D721Med (cell line): ENCODE data around the gene CMKLR1.

ENCODE experiments used
- DNase-seq: peaks from one replicate; pipeline ENCODE4 v3.0.0; 2011; ENCODE audit warnings: low spot score; ENCODE audit not compliant: insufficient read length
- FAIRE-seq: peaks from 2 replicates; lab custom pipeline; 2011; peaks lifted over from hg19 to GRCh38; lab: Jason Lieb, UNC
- TF ChIP-seq, protein P1 (sequence below): IDR thresholded peaks from 2 replicates; pipeline ENCODE4 v1.5.1; 2012; ENCODE audit warnings: mild to moderate bottlenecking, control low read depth; ENCODE audit not compliant: insufficient read depth; ENCODE audit errors: missing control alignments

The CMKLR1 gene

DNA sequence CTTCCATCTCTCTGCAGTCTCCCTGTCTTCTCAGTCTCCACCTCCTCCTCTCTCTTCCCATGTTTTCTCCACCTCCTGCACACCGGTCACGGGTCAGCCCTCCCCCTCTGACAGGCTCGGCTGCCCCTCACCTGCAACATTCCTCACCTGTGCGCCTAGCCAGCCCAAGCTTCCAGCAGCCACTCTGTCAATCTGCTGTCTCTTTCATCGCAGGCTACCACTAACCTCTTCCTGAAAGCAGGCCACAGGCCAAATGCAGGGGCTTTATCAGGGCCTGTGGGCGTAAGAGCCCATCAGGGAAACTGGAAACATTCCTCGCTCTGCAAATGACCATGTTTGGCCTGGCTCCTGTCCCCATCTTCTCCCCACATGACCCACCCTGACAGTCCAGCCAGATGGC is 34.5 kb downstream of the CMKLR1 start:
- DNase-seq (no peak), FAIRE-seq (no peak)
- TF ChIP-seq, protein P1, sequence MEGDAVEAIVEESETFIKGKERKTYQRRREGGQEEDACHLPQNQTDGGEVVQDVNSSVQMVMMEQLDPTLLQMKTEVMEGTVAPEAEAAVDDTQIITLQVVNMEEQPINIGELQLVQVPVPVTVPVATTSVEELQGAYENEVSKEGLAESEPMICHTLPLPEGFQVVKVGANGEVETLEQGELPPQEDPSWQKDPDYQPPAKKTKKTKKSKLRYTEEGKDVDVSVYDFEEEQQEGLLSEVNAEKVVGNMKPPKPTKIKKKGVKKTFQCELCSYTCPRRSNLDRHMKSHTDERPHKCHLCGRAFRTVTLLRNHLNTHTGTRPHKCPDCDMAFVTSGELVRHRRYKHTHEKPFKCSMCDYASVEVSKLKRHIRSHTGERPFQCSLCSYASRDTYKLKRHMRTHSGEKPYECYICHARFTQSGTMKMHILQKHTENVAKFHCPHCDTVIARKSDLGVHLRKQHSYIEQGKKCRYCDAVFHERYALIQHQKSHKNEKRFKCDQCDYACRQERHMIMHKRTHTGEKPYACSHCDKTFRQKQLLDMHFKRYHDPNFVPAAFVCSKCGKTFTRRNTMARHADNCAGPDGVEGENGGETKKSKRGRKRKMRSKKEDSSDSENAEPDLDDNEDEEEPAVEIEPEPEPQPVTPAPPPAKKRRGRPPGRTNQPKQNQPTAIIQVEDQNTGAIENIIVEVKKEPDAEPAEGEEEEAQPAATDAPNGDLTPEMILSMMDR: no peak

DNA sequence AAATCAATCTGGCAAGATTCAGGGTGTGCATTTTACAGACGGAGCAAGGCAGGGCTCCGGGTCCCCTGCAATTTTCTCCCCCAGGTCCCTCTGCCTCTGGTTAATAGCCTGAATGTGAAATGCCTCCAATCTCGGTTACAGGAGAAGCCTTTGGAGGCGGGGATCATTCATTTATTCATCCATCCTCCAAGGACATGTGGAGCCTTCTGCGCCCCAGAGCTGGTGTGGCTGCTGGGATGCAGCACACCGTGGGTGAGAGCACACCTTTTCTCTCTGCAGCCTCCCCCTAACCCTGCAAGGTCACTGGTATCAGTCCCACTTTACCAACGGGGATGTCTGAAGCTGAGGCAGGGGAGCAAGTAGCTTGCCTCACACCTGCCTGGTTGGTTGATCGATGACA is 35.4 kb downstream of the CMKLR1 start:
- DNase-seq: no peak
- TF ChIP-seq, protein P1: no peak
- FAIRE-seq: no peak

DNA sequence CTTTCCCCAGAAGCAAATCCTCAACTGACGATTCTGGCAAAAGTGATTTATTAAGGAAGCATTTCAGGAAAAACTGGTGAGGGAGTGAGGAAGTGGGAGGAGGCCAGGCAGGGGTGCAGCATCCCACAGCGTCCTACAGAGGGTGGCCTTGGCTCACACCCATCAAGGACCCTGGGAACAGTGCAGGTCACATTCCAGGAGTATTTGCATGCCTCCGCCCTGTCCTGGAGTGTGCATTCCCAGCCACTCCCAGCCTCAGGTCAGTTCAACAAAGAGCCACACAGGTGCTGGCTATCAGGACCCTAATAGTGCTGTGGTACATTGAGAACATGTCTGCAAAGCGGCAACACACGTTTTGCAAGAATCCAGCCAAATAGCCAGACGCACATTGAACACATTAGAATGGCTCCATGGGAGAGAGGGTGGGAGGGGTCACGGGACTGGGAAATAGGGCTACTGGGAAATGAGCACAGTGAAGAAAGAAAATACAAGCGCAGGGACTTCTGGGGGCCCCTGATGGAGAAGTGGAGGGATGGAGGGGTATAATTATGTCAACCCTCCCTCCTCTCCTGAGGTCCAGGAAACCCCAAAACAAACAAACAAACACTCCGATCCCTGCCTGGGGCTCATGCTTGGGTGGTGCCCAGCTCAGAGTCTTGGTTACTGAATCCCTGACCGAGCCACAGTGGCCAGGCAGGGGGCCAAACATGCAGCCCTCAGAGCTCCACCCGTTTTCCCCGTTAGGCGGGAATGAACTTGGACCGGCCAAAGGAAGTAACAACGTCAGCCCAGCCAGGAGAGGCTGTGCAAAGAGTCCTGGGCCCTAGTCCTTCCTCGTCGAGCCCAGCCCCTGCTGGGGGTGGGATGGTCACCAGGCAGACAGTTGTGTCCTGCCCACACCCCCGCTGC is 36.5 kb downstream of the CMKLR1 start:
- DNase-seq (no peak), FAIRE-seq (no peak)
- TF ChIP-seq, protein P1: no peak

DNA sequence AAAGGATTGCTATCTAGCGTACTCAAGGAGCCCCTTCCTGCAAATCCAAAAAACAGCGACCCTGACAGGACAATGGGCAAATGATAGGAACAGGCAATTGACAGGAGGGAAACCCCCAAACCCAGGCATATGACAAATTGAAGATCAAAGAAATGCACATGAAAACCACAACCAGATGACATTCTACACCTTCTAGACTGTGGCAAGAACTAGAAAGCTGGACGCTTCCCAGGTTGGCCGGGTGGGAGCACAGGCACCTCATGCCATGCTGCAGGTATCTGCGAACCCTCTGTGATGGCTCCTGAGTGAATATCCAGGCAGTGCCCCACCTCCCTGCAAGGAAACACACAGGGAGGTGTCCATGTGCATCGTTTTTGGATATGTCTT is 37.1 kb downstream of the CMKLR1 start:
- DNase-seq: no peak
- no peak for FAIRE-seq
- TF ChIP-seq, protein P1: no peak

DNA sequence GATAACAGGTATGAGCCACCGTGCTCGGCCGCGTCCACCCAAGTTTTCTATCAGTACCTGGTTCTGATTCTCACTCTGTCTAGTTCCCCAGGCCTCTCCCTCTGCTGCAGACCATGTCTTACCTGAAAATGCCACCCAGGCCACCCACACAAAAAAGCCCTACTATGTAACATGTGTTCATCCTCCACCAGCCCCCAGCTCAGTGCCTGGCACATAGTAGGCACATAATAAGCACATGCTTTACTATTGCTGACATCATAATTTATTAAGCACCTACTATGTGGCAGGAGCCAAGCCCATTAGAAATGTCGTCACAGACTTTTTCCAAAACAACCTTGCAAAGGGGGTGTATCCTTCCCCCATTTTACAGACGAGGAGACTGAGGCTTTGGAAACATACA is 37.8 kb downstream of the CMKLR1 start:
- TF ChIP-seq, protein P1: no peak
- DNase-seq (no peak), FAIRE-seq (no peak)

DNA sequence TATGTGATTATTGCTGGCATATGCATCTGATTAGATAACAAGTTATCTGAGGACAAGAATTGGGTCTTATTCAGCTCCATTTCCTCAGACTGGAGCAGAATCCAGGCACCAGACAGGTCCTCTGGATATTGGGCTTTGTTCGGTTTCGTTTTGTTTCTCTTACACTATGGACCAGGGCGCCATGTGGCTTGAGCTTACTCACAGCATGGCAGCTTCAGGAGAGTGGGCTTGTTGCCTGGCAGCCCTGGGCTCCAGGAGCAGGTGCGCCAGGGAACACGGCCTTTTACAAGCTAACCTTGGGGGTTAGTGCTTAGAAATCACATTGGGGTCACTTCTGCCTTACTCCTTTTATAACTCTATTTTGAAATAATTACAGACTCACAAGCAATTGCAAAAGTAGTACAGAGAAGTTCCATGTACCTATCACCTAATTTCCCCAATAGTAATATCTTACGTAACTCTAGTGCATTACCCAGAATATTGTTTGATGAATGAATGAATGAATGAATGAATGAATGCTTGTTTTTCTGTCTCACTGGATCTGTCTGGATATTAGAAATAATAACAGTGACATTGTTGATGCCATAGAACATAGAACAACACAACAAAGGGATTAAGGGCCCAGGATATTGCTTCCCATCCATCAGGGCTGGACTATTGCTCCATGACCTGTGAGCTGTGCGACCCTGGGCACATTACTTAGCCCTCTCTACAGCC is 39.0 kb downstream of the CMKLR1 start:
- FAIRE-seq: no peak

More for the DNA sequence above, 39.0 kb downstream of the CMKLR1 start:
- DNase-seq: no peak
- TF ChIP-seq, protein P1: no peak
